GM23338 (cell line): ENCODE data around the gene ABCA5. TPM values are rescaled to one million over a fixed set of nuclear protein-coding genes. Genes with fewer than 3 reads are reported as not detected.

ENCODE experiments used
- ATAC-seq: fragments of 200-7000 bp; cut with Tn5 transposase; 3 replicates; pipeline ENCODE4 v1.9.1; 2020
- DNase-seq: peaks from one replicate; pipeline ENCODE4 v3.0.0-alpha.2; 2015; ENCODE audit warnings: low spot score
- H2AFZ ChIP-seq: fragments of 200-600 bp; sonication (generic); 2 replicates; pipeline ENCODE4 v1.8.0; 2016; ENCODE audit warnings: antibody characterized with exemption, mild to moderate bottlenecking, moderate library complexity
- H3F3A ChIP-seq: fragments of 200-600 bp; sonication (generic); replicated peaks from 2 replicates; pipeline ENCODE4 v1.8.0; 2017; ENCODE audit warnings: antibody characterized with exemption, mixed run types, low read depth
- H3K27ac ChIP-seq: fragments of 200-600 bp; sonication (generic); 2 replicates; pipeline ENCODE4 v1.6.1; 2016; ENCODE audit warnings: low read depth
- H3K27me3 ChIP-seq: fragments of 200-600 bp; sonication (generic); 2 replicates; pipeline ENCODE4 v1.8.0; 2016; ENCODE audit warnings: mild to moderate bottlenecking, mixed run types, moderate library complexity; ENCODE audit not compliant: insufficient read depth
- H3K36me3 ChIP-seq: fragments of 200-600 bp; sonication (generic); 2 replicates; pipeline ENCODE4 v1.8.0; 2016; ENCODE audit warnings: mild to moderate bottlenecking; ENCODE audit not compliant: insufficient read depth
- H3K4me1 ChIP-seq: fragments of 200-600 bp; sonication (generic); 2 replicates; pipeline ENCODE4 v1.8.0; 2016; ENCODE audit warnings: mild to moderate bottlenecking, moderate library complexity; ENCODE audit not compliant: insufficient read depth
- H3K4me2 ChIP-seq: fragments of 200-600 bp; sonication (generic); 2 replicates; pipeline ENCODE4 v1.7.1; 2017; ENCODE audit warnings: mixed run types
- H3K4me3 ChIP-seq: fragments of 200-600 bp; sonication (generic); 2 replicates; pipeline ENCODE4 v1.6.1; 2016; ENCODE audit warnings: mixed run types
- H3K79me2 ChIP-seq: fragments of 200-600 bp; sonication (generic); replicated peaks from 2 replicates; pipeline ENCODE4 v1.8.0; 2017; ENCODE audit warnings: mild to moderate bottlenecking; ENCODE audit not compliant: insufficient read depth
- H3K9me2 ChIP-seq: fragments of 200-600 bp; sonication (generic); 2 replicates; pipeline ENCODE4 v1.8.0; 2017; ENCODE audit not compliant: insufficient read depth
- H4K20me1 ChIP-seq: fragments of 200-600 bp; sonication (generic); replicated peaks from 2 replicates; pipeline ENCODE4 v1.8.0; 2017; ENCODE audit warnings: mild to moderate bottlenecking; ENCODE audit not compliant: insufficient read depth
- H3K27ac Mint-ChIP-seq: 2 replicates; pipeline ENCODE4 v1.8.0; 2020; ENCODE audit warnings: inconsistent platforms, mild to moderate bottlenecking, moderate library complexity, mixed read lengths
- H3K27me3 Mint-ChIP-seq: 3 replicates; pipeline ENCODE4 v1.8.0; 2022; ENCODE audit warnings: low read depth, mild to moderate bottlenecking, moderate library complexity, mixed read lengths, inconsistent platforms; ENCODE audit not compliant: insufficient read depth, poor library complexity
- H3K36me3 Mint-ChIP-seq: 3 replicates; pipeline ENCODE4 v1.8.0; 2021; ENCODE audit warnings: low read depth, mild to moderate bottlenecking, inconsistent platforms, moderate library complexity, mixed read lengths
- H3K4me1 Mint-ChIP-seq: 3 replicates; pipeline ENCODE4 v1.8.0; 2020; ENCODE audit warnings: mild to moderate bottlenecking, inconsistent platforms, mixed read lengths
- H3K4me3 Mint-ChIP-seq: 3 replicates; pipeline ENCODE4 v1.8.0; 2021; ENCODE audit warnings: moderate library complexity, mild to moderate bottlenecking, inconsistent platforms, mixed read lengths
- H3K9me3 Mint-ChIP-seq: 3 replicates; pipeline ENCODE4 v1.8.0; 2020; ENCODE audit warnings: moderate library complexity, mild to moderate bottlenecking, inconsistent platforms, mixed read lengths
- CREB1 ChIP-seq: fragments of 250-450 bp; sonication (Bioruptor Pico); IDR thresholded peaks from 2 replicates; pipeline ENCODE4 v1.5.0; 2020; ENCODE audit warnings: low read depth, mild to moderate bottlenecking, moderate library complexity
- EZH2 ChIP-seq: fragments of 200-600 bp; sonication (generic); IDR thresholded peaks from one replicate; pipeline ENCODE4 v1.8.0; 2017; ENCODE audit warnings: antibody characterized with exemption, mild to moderate bottlenecking, low read depth; ENCODE audit not compliant: unreplicated experiment
- EZH2phosphoT487 ChIP-seq: fragments of 200-600 bp; sonication (generic); IDR thresholded peaks from one replicate; pipeline ENCODE4 v1.8.1; 2018; ENCODE audit warnings: antibody characterized with exemption; ENCODE audit not compliant: unreplicated experiment
- JUNB ChIP-seq: IDR thresholded peaks from one replicate; pipeline ENCODE4 v1.6.1; 2016; ENCODE audit warnings: antibody characterized with exemption; ENCODE audit not compliant: unreplicated experiment
- NANOG ChIP-seq: IDR thresholded peaks from 2 replicates; pipeline ENCODE4 v1.6.1; 2016; ENCODE audit warnings: antibody characterized with exemption, borderline replicate concordance
- POLR2AphosphoS5 ChIP-seq: IDR thresholded peaks from 2 replicates; pipeline ENCODE4 v1.6.1; 2016; ENCODE audit warnings: antibody characterized with exemption, low read depth
- STAT1 ChIP-seq: IDR thresholded peaks from one replicate; pipeline ENCODE4 v1.6.1; 2016; ENCODE audit warnings: antibody characterized with exemption; ENCODE audit not compliant: unreplicated experiment
- ZNF114 ChIP-seq: fragments of 250-450 bp; sonication (Bioruptor Pico); IDR thresholded peaks from 2 replicates; pipeline ENCODE4 v1.5.0; 2020; ENCODE audit warnings: mild to moderate bottlenecking, moderate library complexity
- ZNF331 ChIP-seq: fragments of 250-450 bp; sonication (Bioruptor Pico); IDR thresholded peaks from 2 replicates; pipeline ENCODE4 v1.5.0; 2020; ENCODE audit warnings: low read depth, mild to moderate bottlenecking, moderate library complexity
- polyA plus RNA-seq: library from polyadenylated mRNA; unstranded; fragments of >200 nt; fragmentation: Nextera tagmentation; extraction: Ambion mirVana; gene quantifications from 2 replicates; pipeline ENCODE4 v1.2.1, GENCODE V29; 2016
- total RNA-seq: library from RNA; depleted of rRNA; stranded (reverse); fragments of >200 nt; shearing (Covaris generic); gene quantifications from 2 replicates; pipeline ENCODE4 v1.2.3, GENCODE V29; 2014
- TF ChIP-seq, protein P1 (sequence below): IDR thresholded peaks from 2 replicates; pipeline ENCODE4 v1.6.1; 2016; ENCODE audit warnings: antibody characterized with exemption
- TF ChIP-seq, protein P2 (sequence below): IDR thresholded peaks from one replicate; pipeline ENCODE4 v1.6.1; 2018; ENCODE audit warnings: antibody characterized with exemption; ENCODE audit not compliant: unreplicated experiment
- TF ChIP-seq, protein P3 (sequence below): fragments of 250-450 bp; sonication (Bioruptor Pico); IDR thresholded peaks from 2 replicates; pipeline ENCODE4 v1.5.0; 2020; ENCODE audit warnings: mild to moderate bottlenecking, moderate library complexity
- TF ChIP-seq, protein P4 (sequence below), 2 experiments: fragments of 200-600 bp in 1 of 2; sonication (generic) in 1 of 2; conservative IDR thresholded peaks; 2 replicates each; pipeline versions ENCODE4 v1.5.1 to v1.6.1; 2016 to 2017; ENCODE audit warnings: antibody characterized with exemption in 2 of 2, low read depth in 2 of 2, mild to moderate bottlenecking in 2 of 2, moderate library complexity in 1 of 2

The ABCA5 gene
- total and polyA plus RNA-seq, 2 experiments from 2014 or later, result 3.1 to 3.4 TPM

DNA sequence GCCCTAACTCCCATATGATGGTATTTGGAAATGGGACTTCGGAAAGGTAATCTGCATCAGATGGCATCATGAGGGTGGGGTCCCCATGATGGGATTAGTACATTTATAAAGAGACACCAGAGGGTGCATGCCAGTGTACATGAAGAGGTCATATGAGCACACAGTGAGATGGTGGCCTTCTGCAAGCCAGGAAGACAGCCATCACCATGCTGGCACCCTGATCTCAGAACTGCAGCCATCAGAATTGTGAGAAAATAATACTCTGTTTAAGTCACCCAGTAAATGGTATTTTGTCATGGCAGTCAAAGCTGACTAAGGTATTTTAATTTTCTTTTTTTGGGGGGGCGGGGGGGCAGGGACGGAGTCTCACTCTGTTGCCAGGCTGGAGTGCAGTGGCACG, 51.2 kb downstream of the ABCA5 start:
- no peak overlapping the region for H3K4me3 ChIP-seq
- H3K27me3 ChIP-seq, result no peaks in the 10 kb centered on the region
- H3K4me1 Mint-ChIP-seq, result no peaks in the 10 kb centered on the region
- H3K9me2 ChIP-seq, result no peaks in the 10 kb centered on the region
- no peaks in the 10 kb centered on the region for H4K20me1 ChIP-seq
- no peaks in the 10 kb centered on the region for H3K79me2 ChIP-seq
- ATAC-seq, result no peak
- no peak for DNase-seq
- H3K36me3 Mint-ChIP-seq, result no peaks in the 10 kb centered on the region
- no peaks in the 10 kb centered on the region for H3K9me3 Mint-ChIP-seq
- no peak overlapping the region for H3K4me3 Mint-ChIP-seq
- TF ChIP-seq STAT1 (no peak), ZNF114 (CRISPR knock-in tag) (no peak), ZNF331 (CRISPR knock-in tag) (no peak), POLR2AphosphoS5 (no peak), CREB1 (CRISPR knock-in tag) (no peak), NANOG (no peak), EZH2 (no peak), JUNB (no peak), EZH2phosphoT487 (no peak)
- TF ChIP-seq, protein P1, sequence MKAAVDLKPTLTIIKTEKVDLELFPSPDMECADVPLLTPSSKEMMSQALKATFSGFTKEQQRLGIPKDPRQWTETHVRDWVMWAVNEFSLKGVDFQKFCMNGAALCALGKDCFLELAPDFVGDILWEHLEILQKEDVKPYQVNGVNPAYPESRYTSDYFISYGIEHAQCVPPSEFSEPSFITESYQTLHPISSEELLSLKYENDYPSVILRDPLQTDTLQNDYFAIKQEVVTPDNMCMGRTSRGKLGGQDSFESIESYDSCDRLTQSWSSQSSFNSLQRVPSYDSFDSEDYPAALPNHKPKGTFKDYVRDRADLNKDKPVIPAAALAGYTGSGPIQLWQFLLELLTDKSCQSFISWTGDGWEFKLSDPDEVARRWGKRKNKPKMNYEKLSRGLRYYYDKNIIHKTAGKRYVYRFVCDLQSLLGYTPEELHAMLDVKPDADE, result no peak
- TF ChIP-seq, protein P2, sequence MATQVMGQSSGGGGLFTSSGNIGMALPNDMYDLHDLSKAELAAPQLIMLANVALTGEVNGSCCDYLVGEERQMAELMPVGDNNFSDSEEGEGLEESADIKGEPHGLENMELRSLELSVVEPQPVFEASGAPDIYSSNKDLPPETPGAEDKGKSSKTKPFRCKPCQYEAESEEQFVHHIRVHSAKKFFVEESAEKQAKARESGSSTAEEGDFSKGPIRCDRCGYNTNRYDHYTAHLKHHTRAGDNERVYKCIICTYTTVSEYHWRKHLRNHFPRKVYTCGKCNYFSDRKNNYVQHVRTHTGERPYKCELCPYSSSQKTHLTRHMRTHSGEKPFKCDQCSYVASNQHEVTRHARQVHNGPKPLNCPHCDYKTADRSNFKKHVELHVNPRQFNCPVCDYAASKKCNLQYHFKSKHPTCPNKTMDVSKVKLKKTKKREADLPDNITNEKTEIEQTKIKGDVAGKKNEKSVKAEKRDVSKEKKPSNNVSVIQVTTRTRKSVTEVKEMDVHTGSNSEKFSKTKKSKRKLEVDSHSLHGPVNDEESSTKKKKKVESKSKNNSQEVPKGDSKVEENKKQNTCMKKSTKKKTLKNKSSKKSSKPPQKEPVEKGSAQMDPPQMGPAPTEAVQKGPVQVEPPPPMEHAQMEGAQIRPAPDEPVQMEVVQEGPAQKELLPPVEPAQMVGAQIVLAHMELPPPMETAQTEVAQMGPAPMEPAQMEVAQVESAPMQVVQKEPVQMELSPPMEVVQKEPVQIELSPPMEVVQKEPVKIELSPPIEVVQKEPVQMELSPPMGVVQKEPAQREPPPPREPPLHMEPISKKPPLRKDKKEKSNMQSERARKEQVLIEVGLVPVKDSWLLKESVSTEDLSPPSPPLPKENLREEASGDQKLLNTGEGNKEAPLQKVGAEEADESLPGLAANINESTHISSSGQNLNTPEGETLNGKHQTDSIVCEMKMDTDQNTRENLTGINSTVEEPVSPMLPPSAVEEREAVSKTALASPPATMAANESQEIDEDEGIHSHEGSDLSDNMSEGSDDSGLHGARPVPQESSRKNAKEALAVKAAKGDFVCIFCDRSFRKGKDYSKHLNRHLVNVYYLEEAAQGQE, result no peak
- TF ChIP-seq, protein P3, sequence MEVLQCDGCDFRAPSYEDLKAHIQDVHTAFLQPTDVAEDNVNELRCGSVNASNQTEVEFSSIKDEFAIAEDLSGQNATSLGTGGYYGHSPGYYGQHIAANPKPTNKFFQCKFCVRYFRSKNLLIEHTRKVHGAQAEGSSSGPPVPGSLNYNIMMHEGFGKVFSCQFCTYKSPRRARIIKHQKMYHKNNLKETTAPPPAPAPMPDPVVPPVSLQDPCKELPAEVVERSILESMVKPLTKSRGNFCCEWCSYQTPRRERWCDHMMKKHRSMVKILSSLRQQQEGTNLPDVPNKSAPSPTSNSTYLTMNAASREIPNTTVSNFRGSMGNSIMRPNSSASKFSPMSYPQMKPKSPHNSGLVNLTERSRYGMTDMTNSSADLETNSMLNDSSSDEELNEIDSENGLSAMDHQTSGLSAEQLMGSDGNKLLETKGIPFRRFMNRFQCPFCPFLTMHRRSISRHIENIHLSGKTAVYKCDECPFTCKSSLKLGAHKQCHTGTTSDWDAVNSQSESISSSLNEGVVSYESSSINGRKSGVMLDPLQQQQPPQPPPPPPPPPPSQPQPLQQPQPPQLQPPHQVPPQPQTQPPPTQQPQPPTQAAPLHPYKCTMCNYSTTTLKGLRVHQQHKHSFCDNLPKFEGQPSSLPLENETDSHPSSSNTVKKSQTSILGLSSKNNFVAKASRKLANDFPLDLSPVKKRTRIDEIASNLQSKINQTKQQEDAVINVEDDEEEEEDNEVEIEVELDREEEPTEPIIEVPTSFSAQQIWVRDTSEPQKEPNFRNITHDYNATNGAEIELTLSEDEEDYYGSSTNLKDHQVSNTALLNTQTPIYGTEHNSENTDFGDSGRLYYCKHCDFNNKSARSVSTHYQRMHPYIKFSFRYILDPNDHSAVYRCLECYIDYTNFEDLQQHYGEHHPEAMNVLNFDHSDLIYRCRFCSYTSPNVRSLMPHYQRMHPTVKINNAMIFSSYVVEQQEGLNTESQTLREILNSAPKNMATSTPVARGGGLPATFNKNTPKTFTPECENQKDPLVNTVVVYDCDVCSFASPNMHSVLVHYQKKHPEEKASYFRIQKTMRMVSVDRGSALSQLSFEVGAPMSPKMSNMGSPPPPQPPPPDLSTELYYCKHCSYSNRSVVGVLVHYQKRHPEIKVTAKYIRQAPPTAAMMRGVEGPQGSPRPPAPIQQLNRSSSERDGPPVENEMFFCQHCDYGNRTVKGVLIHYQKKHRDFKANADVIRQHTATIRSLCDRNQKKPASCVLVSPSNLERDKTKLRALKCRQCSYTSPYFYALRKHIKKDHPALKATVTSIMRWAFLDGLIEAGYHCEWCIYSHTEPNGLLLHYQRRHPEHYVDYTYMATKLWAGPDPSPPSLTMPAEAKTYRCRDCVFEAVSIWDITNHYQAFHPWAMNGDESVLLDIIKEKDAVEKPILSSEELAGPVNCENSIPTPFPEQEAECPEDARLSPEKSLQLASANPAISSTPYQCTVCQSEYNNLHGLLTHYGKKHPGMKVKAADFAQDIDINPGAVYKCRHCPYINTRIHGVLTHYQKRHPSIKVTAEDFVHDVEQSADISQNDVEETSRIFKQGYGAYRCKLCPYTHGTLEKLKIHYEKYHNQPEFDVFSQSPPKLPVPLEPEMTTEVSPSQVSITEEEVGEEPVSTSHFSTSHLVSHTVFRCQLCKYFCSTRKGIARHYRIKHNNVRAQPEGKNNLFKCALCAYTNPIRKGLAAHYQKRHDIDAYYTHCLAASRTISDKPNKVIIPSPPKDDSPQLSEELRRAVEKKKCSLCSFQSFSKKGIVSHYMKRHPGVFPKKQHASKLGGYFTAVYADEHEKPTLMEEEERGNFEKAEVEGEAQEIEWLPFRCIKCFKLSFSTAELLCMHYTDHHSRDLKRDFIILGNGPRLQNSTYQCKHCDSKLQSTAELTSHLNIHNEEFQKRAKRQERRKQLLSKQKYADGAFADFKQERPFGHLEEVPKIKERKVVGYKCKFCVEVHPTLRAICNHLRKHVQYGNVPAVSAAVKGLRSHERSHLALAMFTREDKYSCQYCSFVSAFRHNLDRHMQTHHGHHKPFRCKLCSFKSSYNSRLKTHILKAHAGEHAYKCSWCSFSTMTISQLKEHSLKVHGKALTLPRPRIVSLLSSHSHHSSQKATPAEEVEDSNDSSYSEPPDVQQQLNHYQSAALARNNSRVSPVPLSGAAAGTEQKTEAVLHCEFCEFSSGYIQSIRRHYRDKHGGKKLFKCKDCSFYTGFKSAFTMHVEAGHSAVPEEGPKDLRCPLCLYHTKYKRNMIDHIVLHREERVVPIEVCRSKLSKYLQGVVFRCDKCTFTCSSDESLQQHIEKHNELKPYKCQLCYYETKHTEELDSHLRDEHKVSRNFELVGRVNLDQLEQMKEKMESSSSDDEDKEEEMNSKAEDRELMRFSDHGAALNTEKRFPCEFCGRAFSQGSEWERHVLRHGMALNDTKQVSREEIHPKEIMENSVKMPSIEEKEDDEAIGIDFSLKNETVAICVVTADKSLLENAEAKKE, result no peak
- TF ChIP-seq, protein P4, sequence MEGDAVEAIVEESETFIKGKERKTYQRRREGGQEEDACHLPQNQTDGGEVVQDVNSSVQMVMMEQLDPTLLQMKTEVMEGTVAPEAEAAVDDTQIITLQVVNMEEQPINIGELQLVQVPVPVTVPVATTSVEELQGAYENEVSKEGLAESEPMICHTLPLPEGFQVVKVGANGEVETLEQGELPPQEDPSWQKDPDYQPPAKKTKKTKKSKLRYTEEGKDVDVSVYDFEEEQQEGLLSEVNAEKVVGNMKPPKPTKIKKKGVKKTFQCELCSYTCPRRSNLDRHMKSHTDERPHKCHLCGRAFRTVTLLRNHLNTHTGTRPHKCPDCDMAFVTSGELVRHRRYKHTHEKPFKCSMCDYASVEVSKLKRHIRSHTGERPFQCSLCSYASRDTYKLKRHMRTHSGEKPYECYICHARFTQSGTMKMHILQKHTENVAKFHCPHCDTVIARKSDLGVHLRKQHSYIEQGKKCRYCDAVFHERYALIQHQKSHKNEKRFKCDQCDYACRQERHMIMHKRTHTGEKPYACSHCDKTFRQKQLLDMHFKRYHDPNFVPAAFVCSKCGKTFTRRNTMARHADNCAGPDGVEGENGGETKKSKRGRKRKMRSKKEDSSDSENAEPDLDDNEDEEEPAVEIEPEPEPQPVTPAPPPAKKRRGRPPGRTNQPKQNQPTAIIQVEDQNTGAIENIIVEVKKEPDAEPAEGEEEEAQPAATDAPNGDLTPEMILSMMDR (conservative IDR thresholded peaks at IDR 0.05; ENCODE audit: low read depth in 2 of 2), result no peak
- no peaks in the 10 kb centered on the region for H3F3A ChIP-seq
- H3K27ac Mint-ChIP-seq, result no peak overlapping the region
- H2AFZ ChIP-seq, result no peak overlapping the region
- H3K27me3 Mint-ChIP-seq, result peaks cover 5% of the 10 kb centered on the region
- H3K4me2 ChIP-seq, result no peak overlapping the region
- H3K36me3 ChIP-seq, result no peaks in the 10 kb centered on the region
- no peaks in the 10 kb centered on the region for H3K4me1 ChIP-seq
- H3K27ac ChIP-seq, result no peak overlapping the region
